Panc1 (cell line): ENCODE measurements around the gene RIPK1. TPM values are rescaled to one million over a fixed set of nuclear protein-coding genes. Genes with fewer than 3 reads are reported as not detected.

Experiments
- ATAC-seq: fragments of 200-7000 bp; cut with Tn5 transposase; 2 replicates; pipeline ENCODE4 v1.9.1; 2020; ENCODE audit warnings: mild to moderate bottlenecking, moderate library complexity
- BruUV-seq: library from RNA; stranded (reverse); fragments of 400-500 nt; replicated peaks from 2 replicates; lab custom pipeline; 2021; lab: Mats Ljungman, UMichigan
- CTCF ChIA-PET: fragments of 300-600 bp; sonication (Branson Sonifier 250); formaldehyde crosslinking; loops from one replicate; lab custom pipeline; 2022; ENCODE audit warnings: antibody characterized with exemption; lab: Charles Lee
- POLR2A ChIA-PET: fragments of 300-600 bp; sonication (Branson Sonifier 250); formaldehyde crosslinking; loops from one replicate; lab custom pipeline; 2022; ENCODE audit warnings: antibody characterized with exemption; lab: Charles Lee
- DNase-seq: peaks from one replicate; pipeline ENCODE4 v3.0.0-alpha.2; 2010; ENCODE audit warnings: low read depth, low spot score
- H3K27ac ChIP-seq: 2 replicates; pipeline ENCODE4 v1.5.1; 2011; ENCODE audit warnings: mild to moderate bottlenecking, low read length, inconsistent platforms
- H3K27me3 ChIP-seq: fragments of 200-500 bp; sonication (Bioruptor generic); 2 replicates; pipeline ENCODE4 v1.6.0; 2014; ENCODE audit warnings: low read length, inconsistent platforms; ENCODE audit not compliant: control insufficient read depth, insufficient read depth
- H3K36me3 ChIP-seq: fragments of 200-500 bp; sonication (Bioruptor generic); 2 replicates; pipeline ENCODE4 v1.5.1; 2014; ENCODE audit warnings: inconsistent platforms, mild to moderate bottlenecking, low read length, moderate library complexity; ENCODE audit not compliant: control insufficient read depth, insufficient read depth
- H3K4me1 ChIP-seq: 2 replicates; pipeline ENCODE4 v1.5.1; 2011; ENCODE audit warnings: inconsistent platforms, mild to moderate bottlenecking, low read length, moderate library complexity; ENCODE audit not compliant: control insufficient read depth, insufficient read depth
- H3K4me3 ChIP-seq, 2 experiments: 2 replicates each; pipeline ENCODE4 v1.5.1; 2011 to 2012; ENCODE audit warnings: low read depth in 2 of 2, low read length in 2 of 2, mild to moderate bottlenecking in 2 of 2, inconsistent platforms in 1 of 2, moderate library complexity in 1 of 2
- H3K9me3 ChIP-seq: fragments of 200-500 bp; sonication (Bioruptor generic); 2 replicates; pipeline ENCODE4 v1.5.1; 2014; ENCODE audit warnings: low read depth, mild to moderate bottlenecking, inconsistent platforms, low read length, moderate library complexity; ENCODE audit not compliant: control insufficient read depth, insufficient read depth
- POLR2AphosphoS5 ChIP-seq: IDR thresholded peaks from 2 replicates; pipeline ENCODE4 v1.6.1; 2012; ENCODE audit warnings: mild to moderate bottlenecking, low read depth, low read length, moderate library complexity
- SIN3A ChIP-seq: IDR thresholded peaks from 2 replicates; pipeline ENCODE4 v1.6.1; 2012; ENCODE audit warnings: low read depth, mild to moderate bottlenecking, low read length, moderate library complexity, borderline replicate concordance; ENCODE audit not compliant: insufficient read depth
- TCF7L2 ChIP-seq: IDR thresholded peaks from 2 replicates; pipeline ENCODE4 v1.6.1; 2011; ENCODE audit warnings: mild to moderate bottlenecking, low read depth, low read length, inconsistent platforms
- in situ Hi-C: cut with HindIII; loops from 2 replicates; pipeline ENCODE4 v1.10.0; 2016; ENCODE audit warnings: low sequenced_read_pairs, low pct_unique_long_range_greater_than_20kb
- intact Hi-C: fragments of 100-400 bp; cut with micrococcal nuclease; formaldehyde crosslinking; loops from one replicate; pipeline ENCODE4 v1.10.0; 2022; ENCODE audit not compliant: unreplicated experiment
- total RNA-seq: library from RNA; stranded (reverse); gene quantifications from one replicate; pipeline ENCODE4 v1.2.1, GENCODE V29; 2021; ENCODE audit not compliant: unreplicated experiment
- TF ChIP-seq, protein P1 (sequence below), 2 experiments: IDR thresholded peaks; 2 replicates each; pipeline ENCODE4 v1.6.1; 2011 to 2012; ENCODE audit warnings: low read depth in 2 of 2, control low read depth in 1 of 2, low read length in 1 of 2, mild to moderate bottlenecking in 1 of 2, moderate library complexity in 1 of 2; ENCODE audit not compliant: insufficient read depth in 1 of 2
- TF ChIP-seq, protein P2 (sequence below): fragments of 450-650 bp; IDR thresholded peaks from 2 replicates; pipeline ENCODE4 v1.5.1; 2017; ENCODE audit warnings: mild to moderate bottlenecking

The RIPK1 gene
- total RNA-seq, 1 experiment from 2014 or later, result 31.6 TPM

DNA sequence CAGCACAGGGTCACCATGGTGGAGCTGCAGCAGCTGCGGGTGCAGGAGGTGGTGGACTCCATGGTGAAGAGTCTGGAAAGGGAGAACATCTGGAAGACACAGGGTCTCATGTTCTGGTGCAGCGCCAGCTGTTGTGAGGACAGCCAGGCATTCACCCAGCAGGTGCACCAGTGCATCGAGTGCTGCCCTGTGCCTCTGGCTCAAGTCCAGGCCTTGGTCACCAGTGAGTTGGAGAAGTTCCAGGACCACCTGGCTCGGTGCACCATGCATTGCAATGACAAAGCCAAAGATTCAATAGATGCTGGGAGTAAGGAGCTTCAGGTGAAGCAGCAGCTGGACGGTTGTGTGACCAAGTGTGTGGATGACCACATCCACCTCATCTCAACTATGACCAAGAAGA lies 22.9 kb upstream of the RIPK1 start:
- no TSS peak for BruUV-seq
- ChIA-PET POLR2A (no interaction called here), CTCF (interaction anchor here (0.6 kb wide), 1 partner anchor 81 kb away, joined by 8 read pairs; no protein-coding TSS in a partner anchor)
- DNase-seq (no peak), ATAC-seq (no peak)
- Histone ChIP-seq H3K27ac (no peak overlapping the region), H3K36me3 (no peaks in the 10 kb centered on the region), H3K9me3 (no peaks in the 10 kb centered on the region), H3K27me3 (no peaks in the 10 kb centered on the region; the same call in 1 of the 2 replicates), H3K4me1 (no peaks in the 10 kb centered on the region), H3K4me3 (no peak overlapping the region)
- in situ Hi-C loops, result no loop called here
- no peak for TF ChIP-seq POLR2AphosphoS5
- TF ChIP-seq, protein P1, sequence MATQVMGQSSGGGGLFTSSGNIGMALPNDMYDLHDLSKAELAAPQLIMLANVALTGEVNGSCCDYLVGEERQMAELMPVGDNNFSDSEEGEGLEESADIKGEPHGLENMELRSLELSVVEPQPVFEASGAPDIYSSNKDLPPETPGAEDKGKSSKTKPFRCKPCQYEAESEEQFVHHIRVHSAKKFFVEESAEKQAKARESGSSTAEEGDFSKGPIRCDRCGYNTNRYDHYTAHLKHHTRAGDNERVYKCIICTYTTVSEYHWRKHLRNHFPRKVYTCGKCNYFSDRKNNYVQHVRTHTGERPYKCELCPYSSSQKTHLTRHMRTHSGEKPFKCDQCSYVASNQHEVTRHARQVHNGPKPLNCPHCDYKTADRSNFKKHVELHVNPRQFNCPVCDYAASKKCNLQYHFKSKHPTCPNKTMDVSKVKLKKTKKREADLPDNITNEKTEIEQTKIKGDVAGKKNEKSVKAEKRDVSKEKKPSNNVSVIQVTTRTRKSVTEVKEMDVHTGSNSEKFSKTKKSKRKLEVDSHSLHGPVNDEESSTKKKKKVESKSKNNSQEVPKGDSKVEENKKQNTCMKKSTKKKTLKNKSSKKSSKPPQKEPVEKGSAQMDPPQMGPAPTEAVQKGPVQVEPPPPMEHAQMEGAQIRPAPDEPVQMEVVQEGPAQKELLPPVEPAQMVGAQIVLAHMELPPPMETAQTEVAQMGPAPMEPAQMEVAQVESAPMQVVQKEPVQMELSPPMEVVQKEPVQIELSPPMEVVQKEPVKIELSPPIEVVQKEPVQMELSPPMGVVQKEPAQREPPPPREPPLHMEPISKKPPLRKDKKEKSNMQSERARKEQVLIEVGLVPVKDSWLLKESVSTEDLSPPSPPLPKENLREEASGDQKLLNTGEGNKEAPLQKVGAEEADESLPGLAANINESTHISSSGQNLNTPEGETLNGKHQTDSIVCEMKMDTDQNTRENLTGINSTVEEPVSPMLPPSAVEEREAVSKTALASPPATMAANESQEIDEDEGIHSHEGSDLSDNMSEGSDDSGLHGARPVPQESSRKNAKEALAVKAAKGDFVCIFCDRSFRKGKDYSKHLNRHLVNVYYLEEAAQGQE (IDR thresholded peaks at IDR 0.05; ENCODE audit: insufficient read depth in 1 of 2, low read depth in 2 of 2, low read length in 1 of 2), result no peak
- TF ChIP-seq, protein P2, sequence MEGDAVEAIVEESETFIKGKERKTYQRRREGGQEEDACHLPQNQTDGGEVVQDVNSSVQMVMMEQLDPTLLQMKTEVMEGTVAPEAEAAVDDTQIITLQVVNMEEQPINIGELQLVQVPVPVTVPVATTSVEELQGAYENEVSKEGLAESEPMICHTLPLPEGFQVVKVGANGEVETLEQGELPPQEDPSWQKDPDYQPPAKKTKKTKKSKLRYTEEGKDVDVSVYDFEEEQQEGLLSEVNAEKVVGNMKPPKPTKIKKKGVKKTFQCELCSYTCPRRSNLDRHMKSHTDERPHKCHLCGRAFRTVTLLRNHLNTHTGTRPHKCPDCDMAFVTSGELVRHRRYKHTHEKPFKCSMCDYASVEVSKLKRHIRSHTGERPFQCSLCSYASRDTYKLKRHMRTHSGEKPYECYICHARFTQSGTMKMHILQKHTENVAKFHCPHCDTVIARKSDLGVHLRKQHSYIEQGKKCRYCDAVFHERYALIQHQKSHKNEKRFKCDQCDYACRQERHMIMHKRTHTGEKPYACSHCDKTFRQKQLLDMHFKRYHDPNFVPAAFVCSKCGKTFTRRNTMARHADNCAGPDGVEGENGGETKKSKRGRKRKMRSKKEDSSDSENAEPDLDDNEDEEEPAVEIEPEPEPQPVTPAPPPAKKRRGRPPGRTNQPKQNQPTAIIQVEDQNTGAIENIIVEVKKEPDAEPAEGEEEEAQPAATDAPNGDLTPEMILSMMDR, result no peak
- TF ChIP-seq SIN3A, result no peak
- TF ChIP-seq TCF7L2, result no peak
- intact Hi-C loops, result no loop called here

DNA sequence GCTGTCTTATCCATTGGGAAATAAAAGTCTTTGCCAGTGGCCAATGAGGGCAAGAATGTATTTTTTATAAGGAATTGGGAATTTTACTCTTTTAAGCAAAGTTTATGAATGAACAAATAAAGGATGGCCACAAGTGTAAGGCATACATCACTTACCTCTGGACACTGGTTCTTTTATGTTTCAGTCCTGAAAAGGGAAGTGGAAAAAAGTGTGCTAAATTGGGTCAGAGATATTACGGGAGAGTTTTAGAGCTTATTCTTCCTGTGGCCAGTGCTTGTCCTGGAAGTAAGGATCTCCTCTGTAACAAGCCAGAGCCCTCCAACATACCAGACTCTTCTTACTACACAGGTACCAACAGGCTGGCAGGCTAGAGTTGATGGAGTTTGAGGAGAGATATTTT lies 22.5 kb upstream of the RIPK1 start:
- no peak overlapping the region for H3K4me3 ChIP-seq
- TF ChIP-seq SIN3A (no peak), TCF7L2 (no peak), POLR2AphosphoS5 (no peak)
- TF ChIP-seq, protein P2, result no peak
- TF ChIP-seq, protein P1 (IDR thresholded peaks at IDR 0.05; ENCODE audit: insufficient read depth in 1 of 2, low read depth in 2 of 2, low read length in 1 of 2), result no peak
- no peaks in the 10 kb centered on the region; the same call in 1 of the 2 replicates for H3K27me3 ChIP-seq
- BruUV-seq, result no TSS peak
- no peaks in the 10 kb centered on the region for H3K9me3 ChIP-seq
- ChIA-PET CTCF (interaction anchor here (0.6 kb wide), 1 partner anchor 81 kb away, joined by 8 read pairs; no protein-coding TSS in a partner anchor), POLR2A (no interaction called here)
- intact Hi-C loops (no loop called here), in situ Hi-C loops (no loop called here)
- ATAC-seq, result no peak
- no peaks in the 10 kb centered on the region for H3K36me3 ChIP-seq
- no peaks in the 10 kb centered on the region for H3K4me1 ChIP-seq
- DNase-seq, result no peak
- no peak overlapping the region for H3K27ac ChIP-seq
